ENCODE data around the gene SNX33. TPM values are rescaled to one million over a fixed set of nuclear protein-coding genes. Genes with fewer than 3 reads are reported as not detected.

Gene SNX33
- total RNA-seq, result 8.2 and 11.2 TPM in 2 replicates

GRCh38 chr15:75647370-75648155 lies at the start of gene SNX33:
Gene SNX33, plus strand, starts transcription at chr15:75647912. Its CDS starts 1,191 bp downstream, at chr15:75649103.

GRCh38 chr15:75625542-75626347 lies 22.0 kb upstream of the SNX33 start, which contains the start of gene SNUPN:
Gene SNUPN, minus strand, starts transcription at chr15:75625725. Its CDS starts 4,674 bp downstream, at chr15:75621051.

GRCh38 chr15:75639709-75640482 lies 7.8 kb upstream of the SNX33 start, which contains the start of gene IMP3:
Gene IMP3, minus strand, starts transcription at chr15:75640224. Its CDS starts 56 bp downstream, at chr15:75640168.

Other genes with a start within 250 kb of the SNX33 start
- 35.6 and 51.0 TPM in 2 replicates for gene SIN3A, start 196.2 kb upstream of the SNX33 start, total RNA-seq
- gene PTPN9, start 68.6 kb upstream of the SNX33 start, total RNA-seq, result 25.8 and 29.1 TPM in 2 replicates
- 19.5 and 29.8 TPM in 2 replicates for gene SNUPN, start 22.2 kb upstream of the SNX33 start, total RNA-seq
- 71.8 and 78.2 TPM in 2 replicates for gene IMP3, start 7.7 kb upstream of the SNX33 start, total RNA-seq
- gene CSPG4, start 64.9 kb downstream of the SNX33 start, total RNA-seq, result 0.07 and 0.13 TPM in 2 replicates
- gene UBE2Q2, start 195.5 kb downstream of the SNX33 start, total RNA-seq, result 56.3 and 65.0 TPM in 2 replicates

Data from thoracic aorta endothelial cell (primary cell).